GM12892 (cell line): ENCODE measurements around the gene CENPO.

Experiments used
- POLR2A ChIP-seq: IDR thresholded peaks from 2 replicates; pipeline ENCODE4 v1.6.1; 2011; ENCODE audit warnings: low read depth, low read length, control low read depth
- POLR2AphosphoS5 ChIP-seq: IDR thresholded peaks from 2 replicates; pipeline ENCODE4 v1.6.1; 2011; ENCODE audit warnings: low read depth, low read length, control low read depth
- TAF1 ChIP-seq: IDR thresholded peaks from 2 replicates; pipeline ENCODE4 v1.6.1; 2011; ENCODE audit warnings: low read depth, mild to moderate bottlenecking, control low read depth, low read length, borderline replicate concordance

- TF ChIP-seq POLR2AphosphoS5, result no peak
- TF ChIP-seq POLR2A, result no peak
- TF ChIP-seq TAF1, result no peak
Measured at GRCh38 chr2:24845691-24846090, 52.5 kb downstream of the CENPO start.
